ENCODE results near the gene MAGI1. TPM values are rescaled to one million over a fixed set of nuclear protein-coding genes. Genes with fewer than 3 reads are reported as not detected.
"Not testable (repeated sequence)": the region's sequence is repeated elsewhere in the genome, so short reads cannot be mapped to it uniquely, and the experiment has no call there.

Gene MAGI1
- total RNA-seq, 4 donors from 2014 or later = 17.2 to 40.8 (median 28.1) TPM

- TF ChIP-seq POLR2AphosphoS5 (IDR thresholded peaks at IDR 0.05) (no peak), POLR2A (IDR thresholded peaks at IDR 0.05) (no peak), EP300 (IDR thresholded peaks at IDR 0.05) (no peak), CTCF (IDR thresholded peaks at IDR 0.05) (no peak)
- no peak for ATAC-seq
- 56 to 72% methylated on average over 2 of the region's 2 CpGs for WGBS, 2 donors (ENCODE audit: low coverage in 1 of 2)
- no peaks in the 10 kb centered on the region for H3K27me3 ChIP-seq
- H3K27ac ChIP-seq = no peak overlapping the region
- peaks cover 0 to 12% (median 0%) of the 10 kb centered on the region in 3 donors for H3K4me1 ChIP-seq
- no peaks in the 10 kb centered on the region for H3K9me3 ChIP-seq
- H3K4me3 ChIP-seq = no peak overlapping the region
- H3K36me3 ChIP-seq = no peaks in the 10 kb centered on the region
Measured at GRCh38 chr3:66052721-66053549, 14.2 kb upstream of the MAGI1 start.

GRCh38 chr3:66050821-66051220 lies 12.1 kb upstream of the MAGI1 start:
- no peaks in the 10 kb centered on the region for H3K27me3 ChIP-seq
- H3K4me3 ChIP-seq = no peak overlapping the region
- peaks cover 3 to 20% (median 4%) of the 10 kb centered on the region in 3 donors for H3K4me1 ChIP-seq
- no peak overlapping the region for H3K27ac ChIP-seq
- H3K9me3 ChIP-seq = no peaks in the 10 kb centered on the region
- no peaks in the 10 kb centered on the region for H3K36me3 ChIP-seq
- WGBS, 2 donors (ENCODE audit: low coverage in 1 of 2) = 93 to 95% methylated on average over 2 of the region's 2 CpGs
- no peak for ATAC-seq
- TF ChIP-seq EP300 (IDR thresholded peaks at IDR 0.05) (no peak), CTCF (IDR thresholded peaks at IDR 0.05) (no peak)

- Histone ChIP-seq H3K27me3 (no peaks in the 10 kb centered on the region), H3K27ac (no peak overlapping the region), H3K4me3 (no peak overlapping the region), H3K4me1 (peaks cover 3 to 17% (median 4%) of the 10 kb centered on the region in 3 donors), H3K36me3 (no peaks in the 10 kb centered on the region), H3K9me3 (no peaks in the 10 kb centered on the region)
- no peak for ATAC-seq
- TF ChIP-seq POLR2A (IDR thresholded peaks at IDR 0.05) = no peak
- no peak for TF ChIP-seq EP300 (IDR thresholded peaks at IDR 0.05)
- no peak for TF ChIP-seq POLR2AphosphoS5 (IDR thresholded peaks at IDR 0.05)
- TF ChIP-seq CTCF (IDR thresholded peaks at IDR 0.05) = no peak
Measured at GRCh38 chr3:66048051-66048395, 9.3 kb upstream of the MAGI1 start.

- no peak for TF ChIP-seq CTCF (IDR thresholded peaks at IDR 0.05)
- TF ChIP-seq EP300 (IDR thresholded peaks at IDR 0.05) = no peak
- TF ChIP-seq POLR2AphosphoS5 (IDR thresholded peaks at IDR 0.05) = no peak
- TF ChIP-seq POLR2A (IDR thresholded peaks at IDR 0.05) = no peak
- ATAC-seq = no peak
- H3K27me3 ChIP-seq = no peaks in the 10 kb centered on the region
- 13 to 34% methylated on average over 3 to 6 of the region's 6 CpGs for WGBS, 2 donors (ENCODE audit: low coverage in 1 of 2)
- H3K36me3 ChIP-seq = no peaks in the 10 kb centered on the region
- no peaks in the 10 kb centered on the region for H3K9me3 ChIP-seq
- H3K27ac ChIP-seq = no peak overlapping the region
- H3K4me1 ChIP-seq = peaks cover 3 to 12% (median 4%) of the 10 kb centered on the region in 3 donors
- H3K4me3 ChIP-seq = no peak overlapping the region
Measured at GRCh38 chr3:66047311-66048050, 8.8 kb upstream of the MAGI1 start.

- H3K27ac ChIP-seq, H3K27me3 ChIP-seq, H3K36me3 ChIP-seq, H3K4me3 ChIP-seq, H3K9me3 ChIP-seq, ATAC-seq: not testable (repeated sequence)
- H3K4me1 ChIP-seq = peaks cover 3 to 12% (median 4%) of the 10 kb centered on the region in 3 donors
- WGBS, 2 donors (ENCODE audit: low coverage in 1 of 2) = 88 to 100% methylated on average over 1 to 2 of the region's 2 CpGs
Measured at GRCh38 chr3:66046321-66046720, 7.6 kb upstream of the MAGI1 start.
